ENCODE measurements around the gene DBR1.

GRCh38 chr3:138135146-138135832 is 39.4 kb downstream of the DBR1 start:
- TF ChIP-seq, protein P1, sequence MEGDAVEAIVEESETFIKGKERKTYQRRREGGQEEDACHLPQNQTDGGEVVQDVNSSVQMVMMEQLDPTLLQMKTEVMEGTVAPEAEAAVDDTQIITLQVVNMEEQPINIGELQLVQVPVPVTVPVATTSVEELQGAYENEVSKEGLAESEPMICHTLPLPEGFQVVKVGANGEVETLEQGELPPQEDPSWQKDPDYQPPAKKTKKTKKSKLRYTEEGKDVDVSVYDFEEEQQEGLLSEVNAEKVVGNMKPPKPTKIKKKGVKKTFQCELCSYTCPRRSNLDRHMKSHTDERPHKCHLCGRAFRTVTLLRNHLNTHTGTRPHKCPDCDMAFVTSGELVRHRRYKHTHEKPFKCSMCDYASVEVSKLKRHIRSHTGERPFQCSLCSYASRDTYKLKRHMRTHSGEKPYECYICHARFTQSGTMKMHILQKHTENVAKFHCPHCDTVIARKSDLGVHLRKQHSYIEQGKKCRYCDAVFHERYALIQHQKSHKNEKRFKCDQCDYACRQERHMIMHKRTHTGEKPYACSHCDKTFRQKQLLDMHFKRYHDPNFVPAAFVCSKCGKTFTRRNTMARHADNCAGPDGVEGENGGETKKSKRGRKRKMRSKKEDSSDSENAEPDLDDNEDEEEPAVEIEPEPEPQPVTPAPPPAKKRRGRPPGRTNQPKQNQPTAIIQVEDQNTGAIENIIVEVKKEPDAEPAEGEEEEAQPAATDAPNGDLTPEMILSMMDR (IDR thresholded peaks at IDR 0.05), result no peak
- no peak for TF ChIP-seq POLR2A (IDR thresholded peaks at IDR 0.05)

All from testis (tissue), 2 donors.